Adrenal gland (tissue), 5 donors: ENCODE results near the gene LRRC19.

Experiments used
- POLR2A ChIP-seq, 2 donors: fragments of 450-650 bp; IDR thresholded peaks; one replicate each; pipeline ENCODE4 v1.6.1; 2017; ENCODE audit warnings: antibody characterized with exemption in 2 of 2, mild to moderate bottlenecking in 2 of 2, moderate library complexity in 1 of 2
- TF ChIP-seq, protein P1 (sequence below), 6 experiments: fragments of 450-650 bp in 4 of 6; fragments of 200-600 bp in 2 of 6; sonication (generic) in 1 of 6; IDR thresholded peaks; 1 replicate in 5 of 6; 2 replicates in 1 of 6; pipeline versions ENCODE4 v1.5.1 to v1.8.0; 2016 to 2021; ENCODE audit warnings: antibody characterized with exemption in 6 of 6, mild to moderate bottlenecking in 2 of 6, moderate library complexity in 1 of 6
- donor health status: DM: no; HTN: no; CAD: no.

DNA sequence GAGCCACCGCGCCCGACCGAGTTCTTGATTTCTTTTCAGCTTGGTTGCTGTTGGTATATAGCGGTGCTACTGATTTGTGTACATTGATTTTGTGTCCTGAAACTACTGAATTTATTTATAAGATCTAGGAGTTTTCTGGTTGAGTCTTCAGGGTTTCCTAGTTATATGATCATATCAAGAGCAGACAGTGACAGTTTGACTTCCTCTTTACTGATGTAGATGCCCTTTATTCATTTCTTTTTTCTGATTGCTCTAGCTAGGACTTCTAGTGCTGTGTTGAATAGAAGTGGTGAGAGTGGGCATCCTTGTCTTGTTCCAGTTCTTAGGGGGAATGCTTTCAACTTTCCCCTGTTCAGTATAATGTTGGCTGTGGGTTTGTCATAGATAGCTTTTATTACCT lies 17.4 kb upstream of the LRRC19 start:
- TF ChIP-seq POLR2A (IDR thresholded peaks at IDR 0.05) = no peak
- TF ChIP-seq, protein P1, sequence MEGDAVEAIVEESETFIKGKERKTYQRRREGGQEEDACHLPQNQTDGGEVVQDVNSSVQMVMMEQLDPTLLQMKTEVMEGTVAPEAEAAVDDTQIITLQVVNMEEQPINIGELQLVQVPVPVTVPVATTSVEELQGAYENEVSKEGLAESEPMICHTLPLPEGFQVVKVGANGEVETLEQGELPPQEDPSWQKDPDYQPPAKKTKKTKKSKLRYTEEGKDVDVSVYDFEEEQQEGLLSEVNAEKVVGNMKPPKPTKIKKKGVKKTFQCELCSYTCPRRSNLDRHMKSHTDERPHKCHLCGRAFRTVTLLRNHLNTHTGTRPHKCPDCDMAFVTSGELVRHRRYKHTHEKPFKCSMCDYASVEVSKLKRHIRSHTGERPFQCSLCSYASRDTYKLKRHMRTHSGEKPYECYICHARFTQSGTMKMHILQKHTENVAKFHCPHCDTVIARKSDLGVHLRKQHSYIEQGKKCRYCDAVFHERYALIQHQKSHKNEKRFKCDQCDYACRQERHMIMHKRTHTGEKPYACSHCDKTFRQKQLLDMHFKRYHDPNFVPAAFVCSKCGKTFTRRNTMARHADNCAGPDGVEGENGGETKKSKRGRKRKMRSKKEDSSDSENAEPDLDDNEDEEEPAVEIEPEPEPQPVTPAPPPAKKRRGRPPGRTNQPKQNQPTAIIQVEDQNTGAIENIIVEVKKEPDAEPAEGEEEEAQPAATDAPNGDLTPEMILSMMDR (IDR thresholded peaks at IDR 0.05) = no peak
